EL (cell line): ENCODE measurements around the gene KRTAP10-3.

ENCODE experiments used
- DNase-seq: peaks from one replicate; pipeline ENCODE4 v3.0.0-alpha.2; 2016

The KRTAP10-3 gene

GRCh38 chr21:44527156-44527982, 31.2 kb downstream of the KRTAP10-3 start:
- DNase-seq = no peak

- no peak for DNase-seq
Measured at GRCh38 chr21:44526096-44526997, 32.2 kb downstream of the KRTAP10-3 start.

GRCh38 chr21:44525391-44526095, 33.1 kb downstream of the KRTAP10-3 start:
- DNase-seq = no peak

DNA sequence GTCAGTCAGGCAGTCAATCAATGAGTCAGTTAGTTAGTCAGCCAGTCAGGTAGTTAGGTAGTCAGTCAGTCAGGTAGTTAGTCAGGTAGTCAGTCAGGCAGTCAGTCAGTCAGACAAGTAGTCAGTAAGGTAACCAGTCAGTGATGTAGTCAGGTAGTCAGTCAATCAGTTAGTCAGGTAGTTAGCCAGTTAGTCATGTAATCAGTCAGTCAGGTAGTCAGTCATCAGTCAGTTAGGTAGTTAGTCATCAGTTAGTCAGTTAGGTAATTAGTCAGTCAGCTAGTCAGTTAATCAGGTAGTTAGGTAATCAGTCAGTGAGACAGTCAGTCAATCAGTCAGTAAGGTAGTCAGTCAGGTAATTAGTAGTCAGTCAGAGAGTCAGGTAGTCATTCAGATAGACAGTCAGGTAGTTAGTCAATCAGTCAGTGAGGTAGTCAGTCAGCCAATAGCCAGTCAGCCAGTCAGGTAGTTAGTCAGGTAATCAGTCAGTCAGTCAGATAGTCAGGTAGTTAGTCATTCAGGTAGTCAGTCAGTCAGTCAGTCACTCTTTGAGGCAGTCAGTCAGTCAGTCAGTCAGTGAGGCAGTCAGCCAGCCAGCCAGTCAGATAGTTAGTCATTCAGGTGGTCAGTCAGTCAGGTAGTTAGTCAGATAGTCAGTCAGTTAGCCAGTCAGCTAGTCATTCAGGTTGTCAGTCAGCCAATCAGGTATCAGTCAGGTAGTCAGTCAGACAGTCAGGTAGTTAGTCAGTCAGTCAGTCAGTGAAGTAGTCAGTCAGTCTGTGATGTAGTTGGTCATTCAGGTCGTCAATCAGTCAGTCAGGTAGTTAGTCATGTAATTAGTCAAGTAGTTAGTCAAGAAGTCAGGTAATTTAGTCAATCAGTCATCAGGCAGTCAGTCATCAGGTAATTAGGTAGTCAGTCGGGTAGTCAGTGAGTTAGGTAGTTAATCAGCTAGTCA, 33.9 kb downstream of the KRTAP10-3 start:
- DNase-seq = no peak

DNA sequence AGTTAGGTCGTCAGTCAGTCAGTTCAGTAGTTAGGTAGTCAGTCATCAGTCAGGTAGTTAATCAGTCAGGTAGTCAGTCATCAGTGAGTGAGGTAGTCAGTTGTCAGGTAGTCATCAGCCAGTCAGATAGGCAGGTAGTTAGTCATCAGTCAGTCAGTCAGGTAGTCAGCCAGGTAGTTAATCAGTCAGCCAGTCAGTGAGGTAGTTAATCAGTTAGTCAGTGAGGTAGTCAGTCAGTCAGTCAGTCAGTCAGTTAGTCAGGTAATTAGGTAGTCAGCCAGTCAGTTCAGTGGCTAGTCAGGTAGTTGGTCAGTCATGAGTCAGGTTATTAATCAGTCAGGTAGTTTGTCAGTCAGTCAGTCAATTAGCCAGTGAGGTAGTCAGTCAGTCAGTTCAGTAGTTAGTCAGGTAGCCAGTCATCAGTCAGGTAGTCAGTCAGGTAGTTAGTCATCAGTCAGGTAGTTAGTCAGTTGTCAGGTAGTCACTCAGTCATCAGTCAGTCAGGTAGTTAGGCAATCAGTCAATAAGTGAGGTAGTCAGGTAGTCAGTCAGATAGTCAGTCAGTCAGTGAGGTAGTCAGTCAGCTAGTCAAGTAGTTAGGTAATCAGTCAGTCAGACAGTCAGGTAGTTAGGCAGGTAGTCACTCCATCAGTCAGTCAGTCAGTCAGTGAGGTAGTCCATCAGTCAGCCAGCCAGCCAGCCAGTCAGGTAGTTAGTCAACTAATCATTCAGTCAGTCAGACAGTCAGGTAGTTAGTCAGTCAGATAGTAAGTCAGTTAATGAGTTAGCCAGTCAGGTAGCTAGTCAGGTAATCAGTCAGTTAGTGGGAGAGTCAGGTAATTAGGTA, 34.8 kb downstream of the KRTAP10-3 start:
- no peak for DNase-seq

DNA sequence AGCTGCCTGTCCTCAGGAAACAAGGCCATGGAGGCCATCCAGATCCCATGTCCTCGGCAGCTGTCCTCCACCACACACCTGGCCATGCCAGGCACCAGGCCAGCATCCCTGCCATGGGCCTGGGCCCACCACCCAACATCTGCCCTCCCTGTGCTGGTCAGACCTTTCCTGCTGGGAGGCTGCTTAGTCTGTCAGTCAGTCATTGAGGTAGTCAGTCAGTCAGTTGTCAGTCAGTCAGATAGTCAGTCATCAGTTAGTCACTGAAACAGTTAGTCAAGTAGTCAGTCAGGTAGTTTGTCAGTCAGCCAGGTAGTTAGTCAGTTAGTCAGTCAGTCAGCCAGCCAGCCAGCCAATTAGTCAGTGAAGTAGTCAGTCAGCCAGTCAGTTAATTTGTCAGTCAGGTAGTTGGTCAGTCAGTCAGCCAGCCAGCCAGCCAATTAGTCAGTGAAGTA, 35.8 kb downstream of the KRTAP10-3 start:
- DNase-seq = no peak

DNA sequence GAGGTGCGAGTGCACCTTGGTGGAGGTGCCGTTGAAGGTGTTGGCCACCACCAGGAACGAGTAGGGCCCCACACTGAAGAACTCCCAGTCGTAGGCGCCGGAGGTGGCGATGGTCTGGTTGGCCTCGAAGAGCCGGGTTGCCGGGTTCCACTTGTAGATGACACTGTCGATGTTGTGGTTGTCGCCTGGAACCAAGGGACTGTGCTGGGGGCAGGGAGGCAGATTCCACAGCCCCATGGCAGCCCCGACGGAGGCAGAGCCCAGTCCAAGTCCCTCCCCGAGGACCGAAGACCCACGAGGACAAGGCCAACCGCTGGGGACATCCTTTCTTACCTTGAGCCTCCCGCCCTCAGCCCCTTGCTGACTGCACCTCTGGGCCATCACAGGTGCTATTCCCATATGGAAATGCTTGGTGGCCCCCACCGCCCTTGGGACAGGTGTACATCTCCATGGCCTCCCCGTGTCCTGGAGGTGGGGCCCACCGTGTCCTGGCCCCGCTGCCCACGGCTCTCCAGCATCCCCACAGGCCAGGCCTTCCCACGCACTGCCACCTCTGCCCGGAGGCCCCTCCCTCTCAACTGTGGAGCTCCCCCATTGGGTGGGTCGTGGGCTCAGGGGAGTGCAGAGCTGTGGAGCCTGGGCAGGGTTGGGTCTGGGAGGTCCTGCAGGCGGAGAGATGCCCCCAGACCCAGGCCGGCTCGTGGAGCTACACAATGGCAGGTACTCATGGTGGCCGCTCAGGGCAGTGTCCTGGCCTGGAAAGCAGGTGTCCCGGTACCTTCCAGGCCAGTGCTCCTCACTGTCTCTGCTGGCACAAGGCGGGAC, 36.5 kb downstream of the KRTAP10-3 start:
- DNase-seq = no peak

DNA sequence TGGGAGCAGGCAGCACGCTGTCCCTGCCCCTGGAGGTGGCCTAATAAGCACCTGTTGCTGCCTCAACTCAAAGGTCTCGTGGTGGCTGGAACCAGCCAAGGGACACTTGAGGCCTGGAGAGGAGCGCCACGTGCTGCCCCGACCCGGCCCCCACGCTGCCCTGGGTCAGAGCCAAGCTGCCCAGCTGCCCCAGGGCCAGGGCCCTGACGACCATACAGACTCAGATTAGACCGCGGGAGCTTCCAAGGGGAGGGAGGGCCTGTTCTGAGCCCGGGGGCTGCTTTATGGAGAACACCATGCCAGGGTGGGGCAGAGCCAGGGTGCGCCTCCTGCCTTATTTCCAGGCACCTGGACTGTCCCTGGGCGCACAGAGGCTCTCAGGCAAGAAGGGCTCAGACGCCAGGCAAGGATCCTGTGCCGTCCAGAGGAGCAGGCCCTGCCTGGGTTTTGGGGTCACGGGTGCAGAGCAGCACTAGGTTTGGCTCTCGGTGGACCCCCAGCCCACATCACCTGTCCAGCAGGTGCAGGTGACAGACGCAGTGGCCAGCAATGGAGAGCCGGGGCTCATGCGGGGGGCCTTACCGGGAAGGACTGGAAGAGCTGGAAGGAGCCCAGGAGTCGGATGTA, 37.2 kb downstream of the KRTAP10-3 start:
- DNase-seq = no peak

- DNase-seq = no peak
Measured at GRCh38 chr21:44520326-44521300, 38.0 kb downstream of the KRTAP10-3 start.

DNA sequence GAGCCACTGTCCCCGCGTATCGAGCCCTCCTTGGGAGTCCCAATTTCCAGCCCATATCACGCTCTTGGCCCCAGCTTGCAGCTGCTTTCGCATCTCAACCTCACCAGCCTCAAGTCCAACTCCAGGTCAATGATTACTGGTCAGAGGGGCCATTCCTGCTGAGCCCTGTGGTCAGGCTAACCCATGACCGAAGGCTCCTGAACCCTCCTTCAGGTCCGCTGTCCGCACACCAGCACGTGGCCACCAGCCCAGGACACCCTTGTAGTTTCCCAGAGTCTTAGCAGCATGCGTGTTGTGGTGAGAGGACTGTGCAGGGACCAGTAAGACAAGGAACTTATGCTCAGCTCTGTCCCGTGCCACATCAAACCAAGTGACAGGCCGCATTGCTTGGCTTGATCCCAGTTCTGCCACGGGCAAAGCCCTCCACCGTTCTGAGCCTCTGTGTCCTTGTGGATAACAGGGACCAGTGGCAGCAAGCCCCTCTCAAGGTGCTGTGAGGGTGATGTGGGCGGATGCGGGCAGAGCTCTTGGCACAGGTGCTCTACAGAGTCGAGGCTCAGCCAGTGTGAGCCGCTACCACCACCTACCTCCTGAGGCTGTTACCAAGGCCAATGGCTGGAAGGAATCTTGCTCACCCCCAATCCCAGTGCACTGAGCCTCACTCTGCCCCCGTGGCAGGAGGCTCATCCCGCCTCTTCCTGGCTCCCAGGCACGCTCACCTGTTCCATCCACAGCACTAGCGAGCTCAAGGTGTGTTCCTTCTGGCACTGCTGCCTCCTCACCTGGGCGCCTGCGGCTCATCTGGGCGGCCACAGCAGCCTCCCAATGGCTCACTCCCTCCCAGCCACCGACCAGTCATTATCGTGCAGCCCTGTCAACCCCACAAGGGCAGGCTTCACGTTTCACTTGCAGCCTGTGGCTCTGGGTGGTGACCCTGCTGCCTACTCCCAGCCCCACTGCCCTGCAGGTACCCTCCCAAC, 39.0 kb downstream of the KRTAP10-3 start:
- DNase-seq = no peak

GRCh38 chr21:44518686-44519085, 39.9 kb downstream of the KRTAP10-3 start:
- no peak for DNase-seq

GRCh38 chr21:44517175-44517899, 41.3 kb downstream of the KRTAP10-3 start:
- peak; percentile 24 for DNase-seq

- DNase-seq = no peak
Measured at GRCh38 chr21:44516828-44517174, 41.8 kb downstream of the KRTAP10-3 start.

GRCh38 chr21:44516342-44516741, 42.3 kb downstream of the KRTAP10-3 start:
- DNase-seq = no peak

DNA sequence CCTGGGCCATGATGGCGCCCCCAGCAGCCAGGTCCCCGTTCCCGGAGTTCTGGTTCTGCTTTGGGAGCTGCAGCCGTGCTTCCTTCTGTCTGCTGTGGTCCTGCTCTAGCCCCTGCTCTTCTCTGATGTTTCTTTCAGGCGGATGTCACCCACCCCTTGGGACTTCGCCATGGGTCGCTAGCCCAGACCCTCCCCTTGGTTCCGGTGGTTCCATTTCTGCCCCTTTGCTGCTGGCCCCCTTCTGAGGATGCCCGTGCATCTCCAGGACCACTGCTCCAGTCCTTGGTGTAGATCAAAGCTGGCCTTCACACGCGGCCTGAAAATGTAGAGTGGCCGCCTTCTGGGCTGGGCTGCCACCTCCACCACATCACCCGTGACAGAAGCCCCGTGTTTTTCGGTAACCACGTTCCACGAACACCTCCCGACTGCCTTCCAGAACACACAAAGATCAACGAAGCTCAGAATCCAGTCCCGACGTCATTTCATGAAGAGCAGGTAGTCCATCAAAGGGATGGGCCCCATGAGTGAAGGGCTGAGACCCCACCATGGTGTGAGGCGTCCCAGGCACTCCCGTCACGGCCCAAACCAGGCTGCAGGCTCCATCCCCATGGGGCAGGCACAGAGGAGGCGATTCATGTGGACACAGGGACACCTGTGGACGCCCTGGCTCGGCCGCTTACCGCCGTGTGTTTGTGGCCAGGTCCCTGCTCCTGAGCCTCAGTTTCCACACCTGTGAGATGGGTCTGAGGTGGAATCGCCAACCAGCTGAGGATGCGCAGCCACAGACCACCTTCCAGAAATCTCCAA, 43.0 kb downstream of the KRTAP10-3 start:
- DNase-seq = no peak
